Measurements from ENCODE around the gene SUPT4H1.

Gene SUPT4H1

GRCh38 chr17:58324056-58324408 lies 28.0 kb downstream of the SUPT4H1 start:
- Histone ChIP-seq H3K4me1 (ENCODE audit: insufficient read depth, low read length) (peaks cover 12% of the 10 kb centered on the region; the same call in 1 of the 2 replicates), H3K4me3 (ENCODE audit: low read length) (peak overlapping the region; percentile 72), H3K36me3 (ENCODE audit: insufficient read depth, low read depth, low read length) (no peaks in the 10 kb centered on the region), H3K27me3 (ENCODE audit: insufficient read depth, low read length) (peaks cover 36% of the 10 kb centered on the region), H3K9me3 (ENCODE audit: insufficient read depth, low read depth, low read length) (no peaks in the 10 kb centered on the region), H3K9ac (ENCODE audit: low read depth, low read length) (peak overlapping the region; percentile 66; the same call in 1 of the 2 replicates), H3K27ac (ENCODE audit: low read length) (no peak overlapping the region)

- Histone ChIP-seq H3K27me3 (ENCODE audit: insufficient read depth, low read length) (peaks cover 36% of the 10 kb centered on the region), H3K9ac (ENCODE audit: low read depth, low read length) (peak overlapping the region; percentile 66; the same call in 1 of the 2 replicates), H3K4me3 (ENCODE audit: low read length) (peak overlapping the region; percentile 72), H3K9me3 (ENCODE audit: insufficient read depth, low read depth, low read length) (no peaks in the 10 kb centered on the region), H3K36me3 (ENCODE audit: insufficient read depth, low read depth, low read length) (no peaks in the 10 kb centered on the region), H3K27ac (ENCODE audit: low read length) (no peak overlapping the region), H3K4me1 (ENCODE audit: insufficient read depth, low read length) (peaks cover 9% of the 10 kb centered on the region; the same call in 1 of the 2 replicates)
These were observed 28.5 kb downstream of the SUPT4H1 start for GRCh38 chr17:58323366-58324055.

- H3K4me1 ChIP-seq (ENCODE audit: insufficient read depth, low read length), result peaks cover 9% of the 10 kb centered on the region; the same call in 1 of the 2 replicates
- H3K9ac ChIP-seq (ENCODE audit: low read depth, low read length), result no peak overlapping the region
- no peak overlapping the region for H3K27ac ChIP-seq (ENCODE audit: low read length)
- no peaks in the 10 kb centered on the region for H3K36me3 ChIP-seq (ENCODE audit: insufficient read depth, low read depth, low read length)
- H3K4me3 ChIP-seq (ENCODE audit: low read length), result no peak overlapping the region
- peaks cover 36% of the 10 kb centered on the region for H3K27me3 ChIP-seq (ENCODE audit: insufficient read depth, low read length)
- H3K9me3 ChIP-seq (ENCODE audit: insufficient read depth, low read depth, low read length), result no peaks in the 10 kb centered on the region
These were observed 29.3 kb downstream of the SUPT4H1 start for GRCh38 chr17:58322581-58323185.

GRCh38 chr17:58321571-58322525 lies 30.2 kb downstream of the SUPT4H1 start:
- H3K4me1 ChIP-seq (ENCODE audit: insufficient read depth, low read length), result peaks cover 9% of the 10 kb centered on the region; the same call in 1 of the 2 replicates
- no peak overlapping the region; the same call in 1 of the 2 replicates for H3K9ac ChIP-seq (ENCODE audit: low read depth, low read length)
- no peaks in the 10 kb centered on the region for H3K36me3 ChIP-seq (ENCODE audit: insufficient read depth, low read depth, low read length)
- H3K4me3 ChIP-seq (ENCODE audit: low read length), result no peak overlapping the region
- H3K27ac ChIP-seq (ENCODE audit: low read length), result no peak overlapping the region
- H3K27me3 ChIP-seq (ENCODE audit: insufficient read depth, low read length), result peaks cover 36% of the 10 kb centered on the region
- H3K9me3 ChIP-seq (ENCODE audit: insufficient read depth, low read depth, low read length), result no peaks in the 10 kb centered on the region

GRCh38 chr17:58320570-58321323 lies 31.3 kb downstream of the SUPT4H1 start:
- peaks cover 36% of the 10 kb centered on the region for H3K27me3 ChIP-seq (ENCODE audit: insufficient read depth, low read length)
- no peak overlapping the region for H3K9ac ChIP-seq (ENCODE audit: low read depth, low read length)
- H3K4me3 ChIP-seq (ENCODE audit: low read length), result no peak overlapping the region
- no peak overlapping the region for H3K27ac ChIP-seq (ENCODE audit: low read length)
- H3K36me3 ChIP-seq (ENCODE audit: insufficient read depth, low read depth, low read length), result no peaks in the 10 kb centered on the region
- H3K4me1 ChIP-seq (ENCODE audit: insufficient read depth, low read length), result peaks cover 9% of the 10 kb centered on the region; the same call in 1 of the 2 replicates
- no peaks in the 10 kb centered on the region for H3K9me3 ChIP-seq (ENCODE audit: insufficient read depth, low read depth, low read length)

GRCh38 chr17:58320163-58320558 lies 31.8 kb downstream of the SUPT4H1 start:
- Histone ChIP-seq H3K9me3 (ENCODE audit: insufficient read depth, low read depth, low read length) (no peaks in the 10 kb centered on the region), H3K4me1 (ENCODE audit: insufficient read depth, low read length) (peaks cover 9% of the 10 kb centered on the region; the same call in 1 of the 2 replicates), H3K4me3 (ENCODE audit: low read length) (no peak overlapping the region), H3K9ac (ENCODE audit: low read depth, low read length) (no peak overlapping the region), H3K27me3 (ENCODE audit: insufficient read depth, low read length) (peaks cover 34% of the 10 kb centered on the region), H3K36me3 (ENCODE audit: insufficient read depth, low read depth, low read length) (no peaks in the 10 kb centered on the region), H3K27ac (ENCODE audit: low read length) (no peak overlapping the region)

GRCh38 chr17:58319173-58320162 lies 32.5 kb downstream of the SUPT4H1 start:
- Histone ChIP-seq H3K9ac (ENCODE audit: low read depth, low read length) (no peak overlapping the region), H3K9me3 (ENCODE audit: insufficient read depth, low read depth, low read length) (no peaks in the 10 kb centered on the region), H3K27ac (ENCODE audit: low read length) (no peak overlapping the region), H3K36me3 (ENCODE audit: insufficient read depth, low read depth, low read length) (no peaks in the 10 kb centered on the region), H3K27me3 (ENCODE audit: insufficient read depth, low read length) (peaks cover 28% of the 10 kb centered on the region), H3K4me3 (ENCODE audit: low read length) (no peak overlapping the region), H3K4me1 (ENCODE audit: insufficient read depth, low read length) (peaks cover 4% of the 10 kb centered on the region; the same call in 1 of the 2 replicates)

GRCh38 chr17:58318627-58319172 lies 33.3 kb downstream of the SUPT4H1 start:
- no peaks in the 10 kb centered on the region for H3K36me3 ChIP-seq (ENCODE audit: insufficient read depth, low read depth, low read length)
- no peak overlapping the region for H3K4me3 ChIP-seq (ENCODE audit: low read length)
- H3K27me3 ChIP-seq (ENCODE audit: insufficient read depth, low read length), result peaks cover 20% of the 10 kb centered on the region
- no peaks in the 10 kb centered on the region for H3K9me3 ChIP-seq (ENCODE audit: insufficient read depth, low read depth, low read length)
- H3K27ac ChIP-seq (ENCODE audit: low read length), result no peak overlapping the region
- H3K9ac ChIP-seq (ENCODE audit: low read depth, low read length), result no peak overlapping the region
- no peaks in the 10 kb centered on the region; the same call in 1 of the 2 replicates for H3K4me1 ChIP-seq (ENCODE audit: insufficient read depth, low read length)

GRCh38 chr17:58318065-58318481 lies 33.9 kb downstream of the SUPT4H1 start:
- Histone ChIP-seq H3K9ac (ENCODE audit: low read depth, low read length) (no peak overlapping the region), H3K4me1 (ENCODE audit: insufficient read depth, low read length) (no peaks in the 10 kb centered on the region)

More at GRCh38 chr17:58318065-58318481, 33.9 kb downstream of the SUPT4H1 start:
- Histone ChIP-seq H3K36me3 (ENCODE audit: insufficient read depth, low read depth, low read length) (no peaks in the 10 kb centered on the region), H3K27me3 (ENCODE audit: insufficient read depth, low read length) (peaks cover 14% of the 10 kb centered on the region; the same call in 1 of the 2 replicates), H3K4me3 (ENCODE audit: low read length) (no peak overlapping the region), H3K27ac (ENCODE audit: low read length) (no peak overlapping the region), H3K9me3 (ENCODE audit: insufficient read depth, low read depth, low read length) (no peaks in the 10 kb centered on the region)

All from iPS-20b (cell line).